ENCODE measurements around the gene LRRK1.
"Not testable (repeated sequence)": the region's sequence is repeated elsewhere in the genome, so short reads cannot be mapped to it uniquely, and the experiment has no call there.

Gene LRRK1

DNA sequence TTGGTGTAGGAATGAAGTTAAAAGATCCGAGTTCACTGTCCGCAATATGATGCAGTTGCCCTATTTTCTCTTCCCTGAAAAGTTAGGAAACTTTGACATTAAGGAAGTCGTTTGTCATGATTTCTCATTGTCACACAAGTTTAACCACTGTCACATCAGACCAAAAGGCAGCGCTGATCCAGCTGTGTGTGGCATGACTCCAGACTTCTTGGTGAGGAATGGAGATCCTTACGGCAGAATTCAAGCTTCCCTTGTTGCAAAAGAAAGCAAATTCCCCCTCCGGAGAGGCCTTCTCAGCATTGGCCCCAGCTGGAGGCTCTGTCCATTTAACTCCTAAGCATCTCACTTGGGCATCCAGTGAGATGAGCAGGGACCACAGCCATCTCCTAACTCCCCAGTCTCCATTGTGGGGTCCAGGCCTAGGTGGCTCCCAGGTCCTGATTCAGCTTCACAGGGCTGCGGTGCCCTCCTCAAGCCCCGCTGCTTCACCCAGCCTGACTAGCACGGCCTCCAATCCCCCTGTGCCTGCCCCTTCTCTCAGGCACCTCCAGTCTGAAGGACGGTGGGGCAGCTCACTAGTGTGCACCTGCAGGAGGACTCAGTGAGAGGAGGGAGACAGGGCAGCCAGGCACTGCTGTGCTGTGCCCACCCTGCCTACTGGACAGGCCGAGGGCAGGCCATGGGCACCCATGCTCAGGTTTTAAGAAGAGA, 173.2 kb downstream of the LRRK1 start:
- DNase-seq (ENCODE audit: low read depth in 2 of 2), result no peak

- no peak for DNase-seq (ENCODE audit: low read depth in 2 of 2)
These were observed 173.7 kb downstream of the LRRK1 start for GRCh38 chr15:101092867-101093202.

GRCh38 chr15:101093958-101094357, 174.8 kb downstream of the LRRK1 start:
- no peak for DNase-seq (ENCODE audit: low read depth in 2 of 2)

DNA sequence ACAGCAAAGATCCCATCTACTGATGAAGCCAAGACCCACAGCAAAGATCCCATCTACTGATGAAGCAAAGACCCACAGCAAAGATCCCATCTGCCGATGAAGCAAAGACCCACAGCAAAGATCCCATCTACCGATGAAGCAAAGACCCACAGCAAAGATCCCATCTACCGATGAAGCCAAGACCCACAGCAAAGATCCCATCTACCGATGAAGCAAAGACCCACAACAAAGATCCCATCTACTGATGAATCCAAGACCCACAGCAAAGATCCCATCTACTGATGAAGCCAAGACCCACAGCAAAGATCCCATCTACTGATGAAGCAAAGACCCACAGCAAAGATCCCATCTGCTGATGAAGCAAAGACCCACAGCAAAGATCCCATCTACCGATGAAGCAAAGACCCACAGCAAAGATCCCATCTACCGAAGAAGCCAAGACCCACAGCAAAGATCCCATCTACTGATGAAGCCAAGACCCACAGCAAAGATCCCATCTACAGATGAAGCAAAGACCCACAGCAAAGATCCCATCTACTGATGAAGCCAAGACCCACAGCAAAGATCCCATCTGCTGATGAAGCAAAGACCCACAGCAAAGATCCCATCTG, 176.7 kb downstream of the LRRK1 start:
- not testable (repeated sequence) for DNase-seq (ENCODE audit: low read depth in 2 of 2)

DNA sequence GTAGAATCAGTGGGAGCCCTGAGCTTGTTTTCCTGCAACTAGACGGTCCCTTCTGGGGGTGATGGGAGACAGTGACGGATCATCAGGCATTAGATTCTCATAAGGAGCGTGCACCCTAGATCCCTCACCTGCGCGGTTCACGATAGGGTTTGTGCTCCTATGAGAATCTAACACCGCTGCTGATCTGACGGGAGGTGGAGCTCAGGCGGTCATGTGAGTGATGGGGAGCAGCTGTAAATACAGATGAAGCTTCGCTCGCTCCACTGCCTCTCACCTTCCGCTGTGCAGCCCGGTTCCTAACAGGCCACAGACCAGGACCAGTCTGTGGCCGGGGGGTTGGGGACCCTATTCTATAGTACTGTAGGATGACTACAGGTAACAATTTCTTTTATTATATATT, 178.0 kb downstream of the LRRK1 start:
- DNase-seq (ENCODE audit: low read depth in 2 of 2), result no peak

DNA sequence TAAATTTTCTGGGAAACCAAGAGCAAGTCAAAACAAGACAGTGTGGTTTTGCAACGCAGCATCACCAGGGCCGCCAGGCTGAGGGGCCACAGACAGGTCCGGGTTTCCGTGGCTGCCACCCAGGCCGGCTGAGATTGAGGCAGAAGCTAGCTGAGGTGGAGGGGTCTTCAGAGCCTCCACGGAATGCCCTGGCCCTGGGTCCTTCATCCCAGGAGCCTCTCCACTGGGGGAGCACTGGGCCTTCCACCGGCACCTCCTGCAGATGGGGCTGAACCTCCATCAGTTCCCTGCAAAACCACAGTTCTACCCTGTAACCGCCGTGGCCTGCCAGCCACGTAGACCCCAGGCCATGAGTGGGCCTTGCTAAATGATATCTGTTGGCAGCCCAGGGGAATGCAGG, 180.0 kb downstream of the LRRK1 start:
- DNase-seq (ENCODE audit: low read depth in 2 of 2), result no peak

GRCh38 chr15:101100118-101100517, 181.0 kb downstream of the LRRK1 start:
- no peak for DNase-seq (ENCODE audit: low read depth in 2 of 2)

- DNase-seq (ENCODE audit: low read depth in 2 of 2), result no peak
These were observed 181.7 kb downstream of the LRRK1 start for GRCh38 chr15:101100593-101101442.

DNA sequence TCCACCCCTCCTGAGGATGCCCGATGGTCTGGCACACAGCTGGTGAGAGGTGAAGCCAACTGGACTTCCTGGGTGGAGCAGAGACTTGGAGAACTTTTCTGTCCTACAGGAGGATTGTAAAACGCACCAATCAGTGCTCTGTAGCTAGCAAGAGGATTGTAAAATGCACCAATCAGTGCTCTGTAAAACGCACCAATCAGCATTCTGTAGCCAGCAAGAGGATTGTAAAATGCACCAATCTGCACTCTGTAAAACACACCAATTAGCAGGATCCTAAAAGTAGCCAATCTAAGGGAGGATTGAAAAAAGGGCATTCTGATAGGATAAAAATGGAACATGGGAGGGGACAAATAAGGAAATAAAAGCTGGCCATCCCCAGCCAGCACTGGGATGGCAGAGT, 182.5 kb downstream of the LRRK1 start:
- DNase-seq (ENCODE audit: low read depth in 2 of 2), result no peak

GRCh38 chr15:101102746-101103145, 183.6 kb downstream of the LRRK1 start:
- DNase-seq (ENCODE audit: low read depth in 2 of 2), result no peak

DNA sequence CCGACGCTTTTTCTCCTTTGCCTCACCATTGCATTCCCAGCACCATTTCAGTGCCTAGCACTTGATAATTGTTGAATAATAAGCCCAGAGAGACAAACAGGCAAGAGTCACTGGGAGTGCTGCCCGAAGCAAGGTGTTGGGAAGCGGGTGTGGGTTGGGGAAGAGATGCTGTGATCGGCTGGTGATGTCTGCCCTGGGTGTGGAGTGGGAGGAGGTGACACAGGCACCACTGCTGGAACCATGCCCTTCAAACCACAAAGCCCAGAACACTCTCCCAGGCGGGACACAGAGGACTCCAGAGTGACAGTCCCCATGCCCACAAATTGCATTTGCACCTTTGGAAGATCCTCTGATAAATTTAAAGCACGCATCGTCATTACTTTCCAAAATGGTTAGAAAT, 184.4 kb downstream of the LRRK1 start:
- no peak for DNase-seq (ENCODE audit: low read depth in 2 of 2)

- DNase-seq (ENCODE audit: low read depth in 2 of 2), result no peak
These were observed 185.0 kb downstream of the LRRK1 start for GRCh38 chr15:101104141-101104540.

DNA sequence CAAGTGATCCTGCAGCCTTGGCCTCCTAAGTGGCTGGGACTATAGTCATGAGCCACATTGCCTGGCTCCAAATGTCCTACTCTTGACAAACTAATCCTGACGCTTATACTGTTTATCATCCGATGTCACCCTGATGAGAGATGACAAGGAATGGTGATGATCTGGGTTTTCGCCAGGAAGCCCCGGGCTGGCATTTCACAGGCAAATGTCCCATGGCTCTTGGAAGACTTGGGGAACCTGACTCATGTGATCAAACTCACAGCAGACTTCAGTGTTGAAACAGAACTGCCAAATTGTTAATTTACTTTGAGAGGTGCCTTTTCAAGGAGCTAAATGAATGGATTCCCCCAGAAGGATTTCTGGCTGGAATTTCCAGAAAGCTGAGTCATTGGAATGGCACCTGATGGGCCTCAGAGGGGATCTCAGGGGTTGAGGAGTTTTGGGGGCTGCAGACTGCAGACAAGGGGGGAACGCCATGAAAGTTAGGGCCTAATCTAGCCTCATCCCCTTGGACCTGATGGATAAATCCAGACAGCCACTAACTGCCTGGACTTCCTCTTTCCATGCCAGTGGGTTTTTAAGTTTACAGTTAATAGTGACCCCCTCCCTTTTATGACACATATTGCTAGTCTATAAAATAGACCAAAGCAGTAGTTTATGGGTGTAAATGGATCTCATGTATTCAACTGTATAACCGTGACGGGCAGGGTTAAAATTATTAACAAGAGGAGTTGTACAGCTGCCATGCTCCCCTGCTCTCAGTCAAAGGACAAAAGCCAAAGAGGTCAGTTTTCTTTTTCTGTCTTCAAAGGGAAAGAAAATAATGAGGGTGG, 186.1 kb downstream of the LRRK1 start:
- DNase-seq (ENCODE audit: low read depth in 2 of 2), result no peak

GRCh38 chr15:101107101-101107500, 187.9 kb downstream of the LRRK1 start:
- DNase-seq (ENCODE audit: low read depth in 2 of 2), result no peak

DNA sequence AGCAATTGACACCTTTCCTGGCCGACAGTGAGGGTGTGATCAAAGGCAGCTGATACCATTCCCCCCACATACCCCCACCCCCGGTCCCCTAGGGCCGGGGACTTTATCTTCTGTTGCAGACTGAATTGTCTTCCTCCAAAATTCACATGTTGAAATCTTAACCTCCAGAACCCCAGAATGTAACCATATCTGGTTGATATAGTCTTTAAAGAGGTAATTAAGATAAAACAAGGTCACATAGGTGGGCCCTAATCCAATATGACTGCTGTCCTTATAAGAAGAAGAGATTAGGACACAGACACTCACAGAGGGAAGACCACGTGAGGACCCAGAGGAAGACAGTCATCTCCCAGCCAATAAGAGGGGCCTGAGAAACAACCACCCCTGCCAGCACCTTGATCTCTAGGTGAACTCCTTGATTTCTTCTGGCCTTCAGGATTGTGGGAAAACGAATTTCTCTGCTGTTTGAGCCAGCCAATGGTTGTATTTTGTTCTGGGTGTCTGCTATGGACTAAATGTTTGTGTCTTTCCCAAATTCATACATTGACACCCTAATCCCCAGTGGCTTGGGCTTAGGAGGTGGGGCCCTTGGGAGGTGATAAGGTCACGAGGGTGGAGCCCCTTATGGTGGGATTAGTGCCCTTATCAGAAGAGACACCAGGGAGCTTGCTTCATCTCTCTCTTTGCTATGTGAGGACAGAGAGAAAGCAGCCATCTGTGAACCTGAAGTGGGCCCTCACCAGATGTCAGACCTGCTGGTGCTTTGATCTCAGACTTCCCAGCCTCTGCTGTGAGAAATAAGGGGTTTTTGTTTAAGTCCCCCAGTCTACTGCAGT, 188.7 kb downstream of the LRRK1 start:
- DNase-seq (ENCODE audit: low read depth in 2 of 2), result no peak

GRCh38 chr15:101108461-101108775, 189.3 kb downstream of the LRRK1 start:
- no peak for DNase-seq (ENCODE audit: low read depth in 2 of 2)

DNA sequence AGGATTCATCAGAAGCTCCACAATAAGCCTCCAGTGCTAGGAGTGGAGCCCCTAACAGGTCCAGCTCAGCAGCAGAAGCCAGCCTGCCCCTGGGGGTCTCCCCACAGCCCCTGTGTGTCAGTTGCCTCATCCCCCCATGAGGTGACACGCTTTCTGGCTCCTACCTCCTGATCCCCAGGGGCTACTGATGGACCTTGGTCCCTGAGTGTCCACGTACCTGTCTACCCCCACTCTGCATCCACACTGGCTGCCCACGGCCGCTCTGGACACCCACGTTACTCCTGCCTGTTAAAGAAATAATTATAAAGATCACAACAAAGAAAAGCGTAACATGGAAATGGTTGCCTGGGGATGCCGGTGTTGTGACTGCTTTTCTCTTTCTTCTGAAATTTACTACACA, 189.6 kb downstream of the LRRK1 start:
- no peak for DNase-seq (ENCODE audit: low read depth in 2 of 2)

DNA sequence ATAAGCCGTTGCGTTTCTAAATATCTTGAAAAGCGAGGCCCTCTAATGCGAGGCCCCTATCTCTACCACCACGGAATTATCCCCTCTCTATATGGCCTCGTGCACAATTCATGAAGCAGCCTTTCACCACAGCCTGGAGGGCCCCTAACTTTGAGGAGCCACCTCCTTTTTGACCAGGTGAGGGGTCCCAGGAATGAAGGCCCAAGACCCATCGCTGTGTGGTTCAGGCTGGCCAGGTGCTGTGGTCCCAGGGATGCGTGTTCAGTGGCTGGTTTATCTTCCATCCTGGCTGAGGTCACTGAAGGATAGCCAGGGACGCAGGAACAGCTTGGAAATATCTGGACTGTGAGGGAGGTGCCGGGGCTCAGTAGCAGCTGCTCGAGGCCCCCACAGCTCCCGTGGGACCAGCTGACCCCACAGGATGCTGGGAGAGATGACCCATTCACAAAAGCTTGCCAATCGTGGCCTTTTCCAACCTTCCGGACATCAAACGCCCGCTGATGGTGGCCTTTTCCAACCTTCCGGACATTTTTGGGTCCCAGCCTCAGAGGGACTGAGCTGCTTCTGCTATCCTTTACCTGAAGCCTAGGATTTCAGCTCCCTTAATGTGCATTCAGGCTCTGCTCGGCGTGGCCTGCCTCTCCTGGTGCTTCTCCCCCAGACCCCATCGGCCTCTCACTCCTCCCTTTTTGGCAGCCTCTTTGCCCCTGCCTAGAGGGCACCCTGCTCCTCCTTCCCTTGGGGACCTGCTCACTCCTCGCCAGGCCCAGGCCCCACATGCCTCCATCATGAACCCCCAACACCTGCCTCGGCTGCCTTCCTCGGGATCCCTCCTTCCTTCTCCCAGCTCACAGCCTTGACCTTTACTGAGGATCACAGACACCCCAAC, 191.8 kb downstream of the LRRK1 start:
- DNase-seq (ENCODE audit: low read depth in 2 of 2), result no peak

DNA sequence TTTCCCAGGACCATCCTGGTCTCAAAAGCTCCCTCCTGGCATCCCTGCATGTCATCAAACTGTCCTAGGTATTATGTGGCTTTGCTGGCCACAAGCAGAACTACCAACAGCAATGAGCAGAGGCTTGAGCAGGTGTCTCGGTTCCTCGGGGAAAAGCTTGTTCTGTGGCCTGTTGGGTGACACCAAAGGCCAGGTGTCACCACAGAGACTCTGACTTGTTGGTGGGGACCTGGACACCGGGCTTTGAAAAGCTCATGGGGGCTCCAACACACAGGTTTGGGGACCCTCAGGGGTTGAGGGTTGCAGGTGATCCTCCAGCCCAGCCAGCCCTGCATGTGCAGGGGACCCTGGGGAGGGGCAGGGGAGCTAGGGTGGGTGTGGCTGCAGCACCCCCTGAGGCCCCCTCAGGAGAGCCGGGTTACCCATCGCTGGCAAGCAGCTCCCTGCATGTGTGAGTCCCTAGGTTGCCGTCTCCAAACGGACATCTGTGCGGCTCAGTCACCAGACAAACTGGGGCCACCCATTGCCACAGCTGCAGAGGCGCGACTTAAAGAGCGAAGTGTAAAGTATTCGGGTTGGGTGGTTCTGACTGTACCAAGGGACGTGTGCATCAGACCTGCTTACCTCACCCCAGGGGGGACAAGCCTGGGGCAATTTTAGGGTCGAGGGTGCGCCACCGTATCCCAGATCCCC, 192.6 kb downstream of the LRRK1 start:
- DNase-seq (ENCODE audit: low read depth in 2 of 2), result no peak
